Cardiac septum (tissue), 1 donor: ENCODE results near the gene CAMSAP2. TPM values are rescaled to one million over a fixed set of nuclear protein-coding genes. Genes with fewer than 3 reads are reported as not detected.

Source experiments
- DNase-seq: peaks from one replicate; pipeline ENCODE4 v3.0.0-alpha.2; 2020; ENCODE audit warnings: low spot score
- intact Hi-C: fragments of 100-400 bp; cut with DNase I; formaldehyde crosslinking; loops from one replicate; pipeline ENCODE4 v1.14.0; 2022
- total RNA-seq: library from RNA; stranded (reverse); fragmentation: NEBNext Ultra II Directional; extraction: Animal tissue kit (Norgen Biotek cat#: 25700); gene quantifications from one replicate; pipeline ENCODE4 v1.2.1, GENCODE V29; 2021
- donor health status: DM: no; HTN: no; CAD: no.

Gene CAMSAP2
- total RNA-seq, 1 donor from 2014 or later: 37.9 TPM

GRCh38 chr1:200890818-200891773 lies 152.4 kb downstream of the CAMSAP2 start:
- DNase-seq: no peak
- intact Hi-C loops: no loop called here

- intact Hi-C loops: no loop called here
- DNase-seq: no peak
Observed at GRCh38 chr1:200891774-200892157, 153.1 kb downstream of the CAMSAP2 start.

- intact Hi-C loops: no loop called here
- DNase-seq: no peak
Observed at GRCh38 chr1:200892546-200892945, 153.9 kb downstream of the CAMSAP2 start.

- intact Hi-C loops: no loop called here
- no peak for DNase-seq
Observed at GRCh38 chr1:200892958-200893357, 154.3 kb downstream of the CAMSAP2 start.

- intact Hi-C loops: no loop called here
- no peak for DNase-seq
Observed at GRCh38 chr1:200893411-200893901, 154.8 kb downstream of the CAMSAP2 start.

GRCh38 chr1:200894712-200895442 lies 156.2 kb downstream of the CAMSAP2 start, which contains the start of gene INAVA:
Gene INAVA (plus strand): TSS chr1:200894900. CDS start chr1:200898401, 3,501 bp downstream.
- no peak for DNase-seq
- intact Hi-C loops: no loop called here

- intact Hi-C loops: no loop called here
- DNase-seq: no peak
Observed at GRCh38 chr1:200895443-200895789, 156.7 kb downstream of the CAMSAP2 start.

- intact Hi-C loops: no loop called here
- DNase-seq: no peak
Observed at GRCh38 chr1:200895801-200896530, 157.3 kb downstream of the CAMSAP2 start.

- intact Hi-C loops: no loop called here
- no peak for DNase-seq
Observed at GRCh38 chr1:200896531-200897196, 158.0 kb downstream of the CAMSAP2 start.

- intact Hi-C loops: no loop called here
- no peak for DNase-seq
Observed at GRCh38 chr1:200897259-200897658, 158.6 kb downstream of the CAMSAP2 start.

- intact Hi-C loops: no loop called here
- no peak for DNase-seq
Observed at GRCh38 chr1:200899015-200899386, 160.3 kb downstream of the CAMSAP2 start.

GRCh38 chr1:200899451-200899915 lies 160.8 kb downstream of the CAMSAP2 start:
- intact Hi-C loops: no loop called here
- DNase-seq: no peak

- intact Hi-C loops: no loop called here
- no peak for DNase-seq
Observed at GRCh38 chr1:200899954-200900867, 161.5 kb downstream of the CAMSAP2 start.

GRCh38 chr1:200900877-200901276 lies 162.2 kb downstream of the CAMSAP2 start:
- intact Hi-C loops: no loop called here
- no peak for DNase-seq

- intact Hi-C loops: no loop called here
- no peak for DNase-seq
Observed at GRCh38 chr1:200901350-200901749, 162.7 kb downstream of the CAMSAP2 start.

- no peak for DNase-seq
- intact Hi-C loops: no loop called here
Observed at GRCh38 chr1:200901796-200902444, 163.2 kb downstream of the CAMSAP2 start.

GRCh38 chr1:200903793-200904192 lies 165.1 kb downstream of the CAMSAP2 start:
- no peak for DNase-seq
- intact Hi-C loops: no loop called here

GRCh38 chr1:200904772-200905171 lies 166.1 kb downstream of the CAMSAP2 start:
- intact Hi-C loops: no loop called here
- DNase-seq: no peak
